Testis (tissue), 3 donors: ENCODE measurements around the gene OTOL1. TPM values are rescaled to one million over a fixed set of nuclear protein-coding genes. Genes with fewer than 3 reads are reported as not detected.

Experiments
- DNase-seq: peaks from one replicate; pipeline ENCODE4 v3.0.0-alpha.2; 2019
- H3K27ac ChIP-seq, 2 donors: fragments of 200-600 bp; sonication (generic); one replicate each; pipeline ENCODE4 v1.5.1; 2019
- H3K27me3 ChIP-seq: fragments of 200-600 bp; sonication (generic); one replicate; pipeline ENCODE4 v1.5.1; 2019
- H3K36me3 ChIP-seq: fragments of 200-600 bp; sonication (generic); one replicate; pipeline ENCODE4 v1.5.1; 2017; ENCODE audit warnings: low read depth; ENCODE audit errors: missing control alignments
- H3K4me1 ChIP-seq: fragments of 200-600 bp; sonication (generic); one replicate; pipeline ENCODE4 v1.5.1; 2019
- H3K4me3 ChIP-seq, 2 donors: fragments of 200-600 bp; sonication (generic); one replicate each; pipeline ENCODE4 v1.5.1; 2017 to 2019
- H3K9me3 ChIP-seq: fragments of 200-600 bp; sonication (generic); one replicate; pipeline ENCODE4 v1.5.1; 2017
- CTCF ChIP-seq, 3 experiments: fragments of 450-650 bp in 2 of 3; fragments of 200-600 bp in 1 of 3; sonication (generic) in 1 of 3; IDR thresholded peaks; one replicate each; pipeline ENCODE4 v1.5.1; 2016 to 2019; ENCODE audit warnings: antibody characterized with exemption in 3 of 3, mild to moderate bottlenecking in 2 of 3, moderate library complexity in 1 of 3
- POLR2A ChIP-seq: fragments of 450-650 bp; IDR thresholded peaks from one replicate; pipeline ENCODE4 v1.6.1; 2017; ENCODE audit warnings: antibody characterized with exemption, mild to moderate bottlenecking, moderate library complexity
- WGBS, 2 donors: methylation state at CpG; one replicate each; pipeline ENCODE4 v1.1.5; 2018; 5-methylcytosine and 5-hydroxymethylcytosine counted together
- intact Hi-C: fragments of 100-400 bp; cut with DNase I; formaldehyde crosslinking; loops from one replicate; pipeline ENCODE4 v1.15.1; 2023; ENCODE audit warnings: low total_unique reads
- polyA plus RNA-seq: library from polyadenylated mRNA; stranded (reverse); fragments of 350-450 nt; fragmentation: Illumina TruSeq; extraction: RNeasy Lipid Tissue Mini Kit (QIAGEN cat#74804); gene quantifications from one replicate; pipeline ENCODE4 v1.2.3, GENCODE V29; 2014; ENCODE audit warnings: low read depth, low replicate concordance; ENCODE audit not compliant: insufficient read depth
- total RNA-seq, 2 donors: library from RNA; depleted of rRNA; stranded (reverse); fragments of >200 nt; gene quantifications; one replicate each; pipeline ENCODE4 v1.2.3, GENCODE V29; 2016

The OTOL1 gene
- total and polyA plus RNA-seq, 3 donors from 2014 or later = not detected

- no peak overlapping the region for H3K4me3 ChIP-seq
- no peaks in the 10 kb centered on the region for H3K36me3 ChIP-seq
- no peak overlapping the region for H3K27ac ChIP-seq
- no peak for TF ChIP-seq POLR2A
- TF ChIP-seq CTCF (IDR thresholded peaks at IDR 0.05) = no peak
- no peaks in the 10 kb centered on the region for H3K9me3 ChIP-seq
- DNase-seq = no peak
- H3K4me1 ChIP-seq = no peaks in the 10 kb centered on the region
- no peaks in the 10 kb centered on the region for H3K27me3 ChIP-seq
- 81 to 91% methylated on average over 1 of the region's 1 CpG for WGBS, 2 donors
- intact Hi-C loops = no loop called here
Observed at GRCh38 chr3:161549261-161549660, 52.7 kb downstream of the OTOL1 start.

- intact Hi-C loops = no loop called here
- Histone ChIP-seq H3K4me1 (no peaks in the 10 kb centered on the region), H3K9me3 (no peaks in the 10 kb centered on the region), H3K27me3 (no peaks in the 10 kb centered on the region), H3K36me3 (no peaks in the 10 kb centered on the region), H3K4me3 (no peak overlapping the region), H3K27ac (no peak overlapping the region)
- WGBS, 2 donors = 79 to 87% methylated on average over 6 of the region's 6 CpGs
- DNase-seq = no peak
- no peak for TF ChIP-seq CTCF (IDR thresholded peaks at IDR 0.05)
- TF ChIP-seq POLR2A = no peak
Observed at GRCh38 chr3:161550491-161551195, 54.0 kb downstream of the OTOL1 start.

- H3K4me3 ChIP-seq = no peak overlapping the region
- no peak overlapping the region for H3K27ac ChIP-seq
- H3K9me3 ChIP-seq = no peaks in the 10 kb centered on the region
- no peak for TF ChIP-seq POLR2A
- no peak for TF ChIP-seq CTCF (IDR thresholded peaks at IDR 0.05)
- no peaks in the 10 kb centered on the region for H3K27me3 ChIP-seq
- intact Hi-C loops = no loop called here
- WGBS, 2 donors = 89 to 100% methylated on average over 1 of the region's 1 CpG
- no peak for DNase-seq
- no peaks in the 10 kb centered on the region for H3K36me3 ChIP-seq
- H3K4me1 ChIP-seq = no peaks in the 10 kb centered on the region
Observed at GRCh38 chr3:161551697-161552096, 55.1 kb downstream of the OTOL1 start.

GRCh38 chr3:161552984-161553560, 56.5 kb downstream of the OTOL1 start:
- intact Hi-C loops = no loop called here
- Histone ChIP-seq H3K27ac (no peak overlapping the region), H3K4me1 (no peaks in the 10 kb centered on the region), H3K4me3 (no peak overlapping the region), H3K36me3 (no peaks in the 10 kb centered on the region), H3K27me3 (no peaks in the 10 kb centered on the region), H3K9me3 (no peaks in the 10 kb centered on the region)
- no peak for DNase-seq
- 75 to 78% methylated on average over 6 of the region's 6 CpGs for WGBS, 2 donors
- no peak for TF ChIP-seq POLR2A
- no peak for TF ChIP-seq CTCF (IDR thresholded peaks at IDR 0.05)

Other genes with a start within 250 kb of the OTOL1 start
- not detected for gene SPTSSB, start 125.3 kb upstream of the OTOL1 start, total RNA-seq
- 0.42 TPM for gene SPTSSB, start 125.3 kb upstream of the OTOL1 start, polyA plus RNA-seq